K562 (cell line): ENCODE results near the gene CEP131. TPM values are rescaled to one million over a fixed set of nuclear protein-coding genes. Genes with fewer than 3 reads are reported as not detected.
A peak's percentile ranks its signal among the peaks of the same experiment; 100 is the strongest.

ENCODE experiments used
- IFI16 ChIP-seq: fragments of 250-450 bp; sonication (Bioruptor Pico); IDR thresholded peaks from 2 replicates; pipeline ENCODE4 v2.1.2; 2022; ENCODE audit warnings: mild to moderate bottlenecking, inconsistent platforms
- KDM5B ChIP-seq: fragments of 200-600 bp; sonication (generic); IDR thresholded peaks from 2 replicates; pipeline ENCODE4 v1.6.1; 2012; ENCODE audit warnings: low read depth, mild to moderate bottlenecking, moderate library complexity, low read length, control low read depth, inconsistent platforms; ENCODE audit not compliant: insufficient replicate concordance
- L3MBTL2 ChIP-seq: fragments of 450-650 bp; IDR thresholded peaks from 2 replicates; pipeline ENCODE4 v1.6.1; 2016; ENCODE audit warnings: mild to moderate bottlenecking, moderate library complexity
- NFE2L1 ChIP-seq: fragments of 450-650 bp; IDR thresholded peaks from 2 replicates; pipeline ENCODE4 v1.6.1; 2016; ENCODE audit warnings: missing genetic modification characterization, low read depth, mild to moderate bottlenecking, missing compliant biosample characterization, moderate library complexity, borderline replicate concordance
- RFX5 ChIP-seq: IDR thresholded peaks from 2 replicates; pipeline ENCODE4 v1.6.1; 2011; ENCODE audit warnings: low read depth, mild to moderate bottlenecking, improper control_type of control experiment, low read length
- SAFB2 ChIP-seq: fragments of 200-400 bp; formaldehyde crosslinking; IDR thresholded peaks from 2 replicates; pipeline ENCODE4 v1.6.1; 2018; ENCODE audit warnings: borderline replicate concordance, low read length, low read depth, moderate library complexity; ENCODE audit not compliant: severe bottlenecking
- STAG1 ChIP-seq: sonication (generic); formaldehyde crosslinking; IDR thresholded peaks from 2 replicates; pipeline ENCODE4 v1.5.0; 2020; ENCODE audit warnings: missing genetic modification reagents, borderline replicate concordance
- TEAD1 ChIP-seq, 2 experiments: fragments of 450-650 bp in 1 of 2; sonication (generic) in 1 of 2; formaldehyde crosslinking; IDR thresholded peaks; 2 replicates each; pipeline versions ENCODE4 v1.4.0 to v1.8.0; 2020 to 2022; ENCODE audit warnings: mild to moderate bottlenecking in 2 of 2, missing genetic modification reagents in 1 of 2
- ZC3H8 ChIP-seq: fragments of 450-650 bp; IDR thresholded peaks from 2 replicates; pipeline ENCODE4 v1.6.1; 2017
- polyA plus RNA-seq, 8 experiments: library from polyadenylated mRNA; depleted of rRNA in 4 of 8; stranded (reverse) in 5 of 8; unstranded in 3 of 8; fragments of >200 nt; fragmentation: Nextera tagmentation in 2 of 8; fragmentation: Illumina TruSeq in 1 of 8; extraction: Ambion mirVana in 2 of 8; extraction: Trizol in 1 of 8; gene quantifications; 2 replicates each; pipeline versions ENCODE4 v1.2.1 to v1.2.3, GENCODE V29; 2011 to 2014; ENCODE audit warnings: inconsistent platforms in 1 of 8, missing spikeins in 1 of 8
- total RNA-seq, 7 experiments: library from RNA; depleted of rRNA in 6 of 7; stranded (reverse); fragments of >200 nt in 6 of 7; fragmentation: Illumina TruSeq in 2 of 7; extraction: Trizol in 2 of 7; gene quantifications; 2 replicates each; pipeline versions ENCODE4 v1.2.1 to v1.2.3, GENCODE V29; 2011 to 2021; ENCODE audit warnings: low replicate concordance in 1 of 7
- TF ChIP-seq, protein P1 (sequence below), 2 experiments: fragments of 450-650 bp; formaldehyde crosslinking in 1 of 2; IDR thresholded peaks; 2 replicates each; pipeline versions ENCODE4 v1.4.0 to v1.6.1; 2014 to 2020; ENCODE audit warnings: mild to moderate bottlenecking in 2 of 2, borderline replicate concordance in 1 of 2, low read depth in 1 of 2
- TF ChIP-seq, protein P2 (sequence below), 3 experiments: fragments of 200-800 bp in 1 of 3; fragments of 250-450 bp in 1 of 3; fragments of 450-650 bp in 1 of 3; sonication (Bioruptor Pico) in 1 of 3; sonication (Bioruptor generic) in 1 of 3; formaldehyde crosslinking in 1 of 3; IDR thresholded peaks; 2 replicates each; pipeline versions ENCODE4 v1.6.1 to v1.8.0; 2016 to 2022; ENCODE audit warnings: mild to moderate bottlenecking in 2 of 3, missing genetic modification characterization in 2 of 3, missing compliant biosample characterization in 1 of 3, moderate library complexity in 1 of 3

The CEP131 gene
- total and polyA plus RNA-seq, 9 of the 15 experiments (the other 6 are each of a cell fraction or from before 2014, with no cell fraction given) = 0.24 to 21.2 (median 2.3) TPM

DNA sequence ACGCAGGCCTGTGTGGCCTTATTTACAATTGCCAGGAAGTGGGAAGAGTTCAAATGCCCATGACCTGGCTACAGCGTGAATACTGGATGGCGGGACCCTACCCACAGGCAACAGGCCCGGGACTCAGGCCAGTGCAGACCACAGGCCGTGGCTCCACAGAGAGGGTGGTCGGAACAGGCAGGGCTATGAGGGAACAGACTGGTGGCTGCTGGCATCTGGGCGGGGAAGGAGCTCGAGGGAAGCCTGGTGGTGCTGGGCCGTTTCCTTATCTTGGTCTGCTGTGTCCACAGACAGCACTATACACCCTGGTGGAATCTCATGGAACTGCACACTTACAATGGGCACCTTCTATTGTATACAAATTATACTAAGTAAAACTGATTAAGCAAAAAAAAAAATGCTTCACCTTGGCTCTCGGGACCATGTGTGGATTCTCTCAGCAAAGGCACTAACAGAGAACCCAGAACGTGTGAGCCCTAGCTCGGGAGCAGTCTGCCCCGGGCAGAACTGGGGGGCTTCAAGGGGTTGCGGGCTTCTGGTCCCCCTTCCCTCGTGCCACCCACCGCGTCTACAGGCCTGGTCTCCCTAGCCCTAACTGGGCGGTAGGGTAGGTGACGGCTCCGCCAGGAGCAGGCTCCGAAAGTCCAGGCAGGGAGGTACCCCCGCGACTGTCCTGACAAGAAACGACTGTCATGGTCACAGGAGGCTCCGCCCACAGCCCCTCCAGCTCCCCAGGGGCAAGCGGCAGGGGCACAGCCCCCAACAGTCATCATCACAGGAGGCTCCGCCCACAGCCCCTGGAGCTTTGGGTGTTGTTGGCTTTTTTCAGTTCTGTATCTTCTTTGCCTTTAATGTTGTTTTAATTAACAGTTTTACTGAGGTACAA is 21.8 kb downstream of the CEP131 start (continued):
- TF ChIP-seq, protein P1, sequence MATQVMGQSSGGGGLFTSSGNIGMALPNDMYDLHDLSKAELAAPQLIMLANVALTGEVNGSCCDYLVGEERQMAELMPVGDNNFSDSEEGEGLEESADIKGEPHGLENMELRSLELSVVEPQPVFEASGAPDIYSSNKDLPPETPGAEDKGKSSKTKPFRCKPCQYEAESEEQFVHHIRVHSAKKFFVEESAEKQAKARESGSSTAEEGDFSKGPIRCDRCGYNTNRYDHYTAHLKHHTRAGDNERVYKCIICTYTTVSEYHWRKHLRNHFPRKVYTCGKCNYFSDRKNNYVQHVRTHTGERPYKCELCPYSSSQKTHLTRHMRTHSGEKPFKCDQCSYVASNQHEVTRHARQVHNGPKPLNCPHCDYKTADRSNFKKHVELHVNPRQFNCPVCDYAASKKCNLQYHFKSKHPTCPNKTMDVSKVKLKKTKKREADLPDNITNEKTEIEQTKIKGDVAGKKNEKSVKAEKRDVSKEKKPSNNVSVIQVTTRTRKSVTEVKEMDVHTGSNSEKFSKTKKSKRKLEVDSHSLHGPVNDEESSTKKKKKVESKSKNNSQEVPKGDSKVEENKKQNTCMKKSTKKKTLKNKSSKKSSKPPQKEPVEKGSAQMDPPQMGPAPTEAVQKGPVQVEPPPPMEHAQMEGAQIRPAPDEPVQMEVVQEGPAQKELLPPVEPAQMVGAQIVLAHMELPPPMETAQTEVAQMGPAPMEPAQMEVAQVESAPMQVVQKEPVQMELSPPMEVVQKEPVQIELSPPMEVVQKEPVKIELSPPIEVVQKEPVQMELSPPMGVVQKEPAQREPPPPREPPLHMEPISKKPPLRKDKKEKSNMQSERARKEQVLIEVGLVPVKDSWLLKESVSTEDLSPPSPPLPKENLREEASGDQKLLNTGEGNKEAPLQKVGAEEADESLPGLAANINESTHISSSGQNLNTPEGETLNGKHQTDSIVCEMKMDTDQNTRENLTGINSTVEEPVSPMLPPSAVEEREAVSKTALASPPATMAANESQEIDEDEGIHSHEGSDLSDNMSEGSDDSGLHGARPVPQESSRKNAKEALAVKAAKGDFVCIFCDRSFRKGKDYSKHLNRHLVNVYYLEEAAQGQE (IDR thresholded peaks at IDR 0.05; ENCODE audit: borderline replicate concordance) = peak; percentile 39; the same call in 1 of the 2 replicates
- TF ChIP-seq, protein P1 (CRISPR knock-in tag; IDR thresholded peaks at IDR 0.05; ENCODE audit: low read depth) = no peak
- TF ChIP-seq L3MBTL2 (no peak), IFI16 (no peak), SAFB2 (no peak), ZC3H8 (no peak), STAG1 (CRISPR knock-in tag) (no peak), KDM5B (no peak), TEAD1 (CRISPR knock-in tag; IDR thresholded peaks at IDR 0.05) (peak in 1 of 2 experiments; percentile 50; a peak in 1 of 4 replicates), NFE2L1 (tag) (no peak), RFX5 (no peak)
- TF ChIP-seq, protein P2, sequence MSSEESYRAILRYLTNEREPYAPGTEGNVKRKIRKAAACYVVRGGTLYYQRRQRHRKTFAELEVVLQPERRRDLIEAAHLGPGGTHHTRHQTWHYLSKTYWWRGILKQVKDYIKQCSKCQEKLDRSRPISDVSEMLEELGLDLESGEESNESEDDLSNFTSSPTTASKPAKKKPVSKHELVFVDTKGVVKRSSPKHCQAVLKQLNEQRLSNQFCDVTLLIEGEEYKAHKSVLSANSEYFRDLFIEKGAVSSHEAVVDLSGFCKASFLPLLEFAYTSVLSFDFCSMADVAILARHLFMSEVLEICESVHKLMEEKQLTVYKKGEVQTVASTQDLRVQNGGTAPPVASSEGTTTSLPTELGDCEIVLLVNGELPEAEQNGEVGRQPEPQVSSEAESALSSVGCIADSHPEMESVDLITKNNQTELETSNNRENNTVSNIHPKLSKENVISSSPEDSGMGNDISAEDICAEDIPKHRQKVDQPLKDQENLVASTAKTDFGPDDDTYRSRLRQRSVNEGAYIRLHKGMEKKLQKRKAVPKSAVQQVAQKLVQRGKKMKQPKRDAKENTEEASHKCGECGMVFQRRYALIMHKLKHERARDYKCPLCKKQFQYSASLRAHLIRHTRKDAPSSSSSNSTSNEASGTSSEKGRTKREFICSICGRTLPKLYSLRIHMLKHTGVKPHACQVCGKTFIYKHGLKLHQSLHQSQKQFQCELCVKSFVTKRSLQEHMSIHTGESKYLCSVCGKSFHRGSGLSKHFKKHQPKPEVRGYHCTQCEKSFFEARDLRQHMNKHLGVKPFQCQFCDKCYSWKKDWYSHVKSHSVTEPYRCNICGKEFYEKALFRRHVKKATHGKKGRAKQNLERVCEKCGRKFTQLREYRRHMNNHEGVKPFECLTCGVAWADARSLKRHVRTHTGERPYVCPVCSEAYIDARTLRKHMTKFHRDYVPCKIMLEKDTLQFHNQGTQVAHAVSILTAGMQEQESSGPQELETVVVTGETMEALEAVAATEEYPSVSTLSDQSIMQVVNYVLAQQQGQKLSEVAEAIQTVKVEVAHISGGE (CRISPR knock-in tag; IDR thresholded peaks at IDR 0.05) = no peak
